ENCODE results near the gene GPC3. TPM values are rescaled to one million over a fixed set of nuclear protein-coding genes. Genes with fewer than 3 reads are reported as not detected.
"Not testable (repeated sequence)": the region's sequence is repeated elsewhere in the genome, so short reads cannot be mapped to it uniquely, and the experiment has no call there.

The GPC3 gene
- total RNA-seq, 2 donors from 2014 or later: 2.6 to 2.9 TPM

DNA sequence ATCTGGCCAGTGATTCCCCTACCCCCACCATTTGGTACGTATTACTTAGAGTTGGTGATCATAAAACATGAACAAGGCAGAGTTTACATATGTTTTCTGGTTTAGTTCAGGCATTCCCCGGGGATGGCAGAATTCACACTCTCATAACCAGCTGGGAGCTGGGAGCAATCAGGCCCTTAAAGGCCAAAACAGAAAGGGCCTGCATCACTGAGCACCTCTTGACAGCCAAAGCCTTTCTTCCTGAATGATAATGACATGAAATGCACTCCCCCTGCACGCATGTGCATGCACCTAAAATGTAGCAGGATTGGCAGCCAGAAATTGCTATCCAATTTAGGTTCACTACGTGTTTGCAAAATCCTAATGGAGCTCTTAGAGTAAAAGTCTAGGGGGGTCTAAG is 235.4 kb downstream of the GPC3 start:
- intact Hi-C loops (cut with DNase I, micrococcal nuclease): no loop called here
- DNase-seq: no peak
- ATAC-seq: no peak

DNA sequence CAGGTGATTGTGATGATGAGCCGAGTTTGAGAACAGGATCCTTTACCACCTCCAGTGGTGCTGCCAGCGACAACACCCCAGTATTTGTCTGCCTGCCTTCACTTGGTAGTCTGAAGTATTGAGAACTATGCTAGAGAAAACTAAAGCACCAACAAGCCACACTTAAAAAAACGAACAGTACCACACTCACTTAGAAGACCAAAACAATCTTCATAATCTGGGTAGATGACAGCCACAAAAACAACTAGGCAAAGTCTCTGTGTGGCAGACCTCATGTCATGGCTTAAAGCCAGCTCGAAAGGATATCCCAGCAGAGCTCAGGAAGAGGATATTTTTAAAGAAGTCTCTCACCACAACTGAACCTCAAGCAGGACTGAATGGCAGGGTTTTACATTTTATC is 236.0 kb downstream of the GPC3 start:
- no peak for DNase-seq
- ATAC-seq: no peak
- intact Hi-C loops (cut with DNase I, micrococcal nuclease): no loop called here

DNA sequence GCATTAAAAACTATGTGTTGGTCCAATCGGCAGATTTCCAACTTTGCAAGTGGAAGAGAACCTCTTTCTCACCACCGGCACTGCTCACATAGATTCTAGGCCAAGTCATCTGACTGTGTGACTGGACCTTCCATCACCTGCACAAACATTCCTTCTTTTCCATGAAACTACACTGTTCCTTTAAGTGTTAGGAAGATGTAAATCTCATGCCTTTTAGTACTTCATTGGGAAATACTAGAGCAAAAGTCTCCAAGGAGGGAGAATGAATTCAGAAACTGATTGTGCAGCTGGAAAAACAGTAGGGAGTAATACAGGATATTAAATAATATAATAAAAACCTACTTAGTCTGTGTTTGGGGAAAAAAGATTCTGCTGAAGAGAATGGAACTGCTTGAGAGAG is 238.2 kb downstream of the GPC3 start:
- DNase-seq: no peak
- ATAC-seq: no peak
- intact Hi-C loops (cut with DNase I, micrococcal nuclease): no loop called here

DNA sequence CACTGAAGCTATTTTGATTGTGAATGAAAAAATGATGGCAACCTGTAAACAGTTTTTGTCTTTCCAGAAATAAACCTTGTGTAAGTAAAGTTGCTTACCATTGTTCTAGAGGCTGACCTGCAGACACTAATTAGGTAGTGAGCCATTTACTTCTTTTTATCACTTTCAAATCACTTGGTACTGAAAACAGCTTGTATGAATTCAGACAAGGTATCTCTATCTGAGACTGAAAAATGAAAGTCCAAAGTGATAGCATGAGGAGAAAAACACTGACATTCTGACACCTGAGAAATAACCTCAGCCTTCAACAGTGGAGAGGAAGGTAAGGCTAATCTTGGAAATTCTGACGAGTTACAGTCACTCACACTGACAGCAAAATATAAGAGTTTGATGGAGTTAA is 238.8 kb downstream of the GPC3 start:
- no peak for DNase-seq
- intact Hi-C loops (cut with DNase I, micrococcal nuclease): no loop called here
- ATAC-seq: no peak

DNA sequence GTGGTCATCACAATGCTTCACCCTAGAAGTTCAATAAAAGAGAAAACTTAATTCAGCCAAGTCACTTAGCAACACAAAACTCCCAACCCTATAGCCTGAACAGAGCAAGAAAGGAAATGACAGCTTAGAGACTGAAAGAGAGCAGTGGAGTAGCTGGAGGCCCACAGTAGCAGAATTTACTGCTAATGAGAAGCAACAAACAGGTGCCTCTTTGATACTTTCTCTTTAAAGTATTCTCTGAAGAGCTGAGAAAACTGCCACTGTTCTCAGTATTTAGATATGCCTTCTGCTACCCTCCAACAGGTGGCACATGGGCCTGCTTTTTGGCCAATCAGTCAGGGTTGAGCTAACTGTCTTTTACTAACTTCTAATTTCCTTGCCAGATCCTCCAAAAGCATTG is 240.0 kb downstream of the GPC3 start:
- DNase-seq (no peak), ATAC-seq (no peak)
- intact Hi-C loops (cut with DNase I, micrococcal nuclease): no loop called here

DNA sequence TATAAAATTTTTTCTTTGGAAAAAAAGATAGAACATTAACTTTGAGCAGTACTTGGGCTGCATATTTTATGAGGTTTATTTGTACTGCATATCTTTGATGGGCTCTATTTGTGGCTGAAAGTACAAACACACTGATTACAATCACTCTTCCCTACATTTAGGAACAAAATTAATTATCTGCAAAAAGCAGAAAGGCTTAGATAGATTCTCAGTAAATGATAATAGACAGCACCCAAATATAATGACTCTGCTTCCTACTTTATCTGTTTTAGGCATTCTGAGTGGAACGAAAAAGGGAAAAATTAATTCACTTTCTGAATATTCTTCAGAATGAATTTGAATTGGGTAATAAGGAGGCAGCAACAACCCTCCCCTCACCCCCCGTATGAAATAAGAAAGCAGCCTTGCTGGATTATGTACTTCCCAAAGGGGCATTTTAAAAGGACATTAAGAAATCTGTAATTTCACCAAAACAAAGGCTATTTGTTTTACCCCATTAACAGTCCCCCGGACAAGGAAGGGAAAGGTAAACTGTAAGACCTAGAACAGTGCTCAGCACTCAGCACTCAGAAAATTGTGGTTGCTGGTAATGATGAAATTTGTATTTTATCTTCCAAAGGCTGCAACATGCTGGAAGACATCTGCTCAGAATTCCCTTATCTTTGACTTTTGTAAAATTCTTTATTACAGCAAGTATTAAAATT is 242.6 kb downstream of the GPC3 start:
- intact Hi-C loops (cut with DNase I, micrococcal nuclease): no loop called here
- no peak for ATAC-seq
- DNase-seq: no peak

DNA sequence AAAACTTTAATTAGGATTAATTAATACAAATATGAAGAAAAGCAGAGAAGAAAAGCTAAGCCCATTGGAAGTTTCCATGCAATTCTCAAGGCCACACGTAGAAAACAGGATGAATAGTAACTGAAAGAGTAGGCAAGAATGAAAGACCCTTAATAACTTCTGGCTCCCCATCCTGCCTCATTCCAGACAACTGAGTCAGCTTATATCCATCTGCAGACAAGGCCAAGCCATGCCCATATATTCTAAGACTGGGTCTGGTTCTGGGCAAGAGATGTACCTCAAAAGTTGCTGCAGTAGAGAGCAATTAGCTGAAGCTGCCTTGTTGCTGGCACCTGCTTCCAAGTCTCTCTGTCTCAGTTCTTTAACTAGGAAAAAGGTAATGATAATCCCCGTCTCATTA is 244.1 kb downstream of the GPC3 start:
- intact Hi-C loops (cut with DNase I, micrococcal nuclease): no loop called here
- DNase-seq (no peak), ATAC-seq (no peak)

DNA sequence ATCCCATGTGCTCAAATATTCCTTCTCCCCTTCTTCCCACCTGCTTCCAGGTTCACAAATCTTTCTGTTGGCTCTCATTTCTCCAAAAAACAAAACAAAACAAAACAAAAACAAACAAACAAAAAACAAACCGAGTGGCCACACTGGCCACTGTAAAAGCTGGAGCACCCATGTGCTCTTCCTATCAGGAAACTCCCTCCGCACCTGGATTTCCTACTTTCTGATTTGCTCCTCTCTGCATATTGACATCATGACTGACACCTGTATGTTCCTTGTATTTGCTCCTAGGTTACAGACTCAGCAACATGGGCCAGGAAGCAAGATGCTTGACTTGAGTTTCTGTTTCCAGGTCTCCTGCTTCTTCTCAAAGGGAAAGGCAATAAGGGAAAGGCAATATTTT is 258.8 kb downstream of the GPC3 start:
- DNase-seq (no peak), ATAC-seq (no peak)
- intact Hi-C loops (cut with DNase I, micrococcal nuclease): no loop called here

DNA sequence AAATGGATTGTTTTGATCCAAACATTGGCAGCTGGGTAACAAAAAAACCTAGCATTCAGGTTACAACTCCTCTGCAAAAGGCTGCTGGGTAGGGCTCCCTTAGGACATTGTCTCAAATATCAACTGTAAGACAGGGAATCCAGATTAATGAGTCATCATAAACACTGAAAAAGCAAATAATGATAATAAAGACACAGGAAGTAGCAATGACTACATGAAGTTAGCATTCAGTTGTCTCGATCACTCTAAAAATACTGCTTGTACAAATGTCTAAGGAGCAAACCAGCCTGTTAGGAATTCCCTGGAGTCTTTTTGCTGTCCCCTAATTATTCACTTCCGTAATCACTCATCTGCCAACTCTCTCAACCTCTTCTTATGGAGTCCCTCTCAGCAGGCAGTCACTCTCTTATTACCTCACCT is 259.2 kb downstream of the GPC3 start:
- DNase-seq (no peak), ATAC-seq (no peak)
- intact Hi-C loops (cut with DNase I, micrococcal nuclease): no loop called here

DNA sequence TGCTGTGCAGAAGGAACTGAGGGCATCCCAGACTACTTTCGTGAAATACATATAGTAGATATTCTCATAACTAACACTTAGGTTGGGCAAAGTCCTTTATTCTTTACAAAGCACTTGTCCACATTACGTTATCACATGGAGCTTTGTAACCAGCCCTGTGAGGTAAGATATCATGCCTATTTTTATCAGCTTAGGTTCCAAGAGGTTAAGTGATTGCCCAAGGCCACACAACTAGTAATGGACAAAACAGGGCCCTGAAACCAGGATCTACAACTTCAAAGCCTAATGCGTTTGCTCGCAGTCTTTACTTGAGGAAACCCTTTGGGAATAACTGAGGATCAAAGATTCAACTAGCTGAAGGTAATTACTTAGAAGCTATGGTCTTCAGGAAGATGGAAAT is 261.5 kb downstream of the GPC3 start:
- intact Hi-C loops (cut with DNase I, micrococcal nuclease): no loop called here
- ATAC-seq (no peak), DNase-seq (no peak)

DNA sequence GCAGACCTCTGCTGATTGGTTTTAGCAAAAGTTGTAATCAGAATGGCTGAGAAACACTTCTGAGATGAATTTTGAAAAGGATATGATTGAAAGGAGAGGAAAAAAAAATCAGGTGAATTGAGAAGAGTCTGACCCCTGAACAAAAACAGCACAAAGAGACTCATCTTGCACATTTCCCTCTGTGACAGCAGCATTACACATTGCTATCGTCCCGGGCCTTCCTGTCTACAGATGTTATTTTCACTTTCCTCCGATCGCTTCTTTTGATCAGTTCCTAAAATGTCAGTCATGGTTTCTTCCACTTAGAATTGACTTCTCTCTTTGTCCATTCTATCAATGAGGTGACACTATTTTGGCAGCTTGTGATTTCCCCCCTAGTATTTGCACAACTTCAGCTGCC is 262.6 kb downstream of the GPC3 start:
- intact Hi-C loops (cut with DNase I, micrococcal nuclease): no loop called here
- DNase-seq (no peak), ATAC-seq (no peak)

DNA sequence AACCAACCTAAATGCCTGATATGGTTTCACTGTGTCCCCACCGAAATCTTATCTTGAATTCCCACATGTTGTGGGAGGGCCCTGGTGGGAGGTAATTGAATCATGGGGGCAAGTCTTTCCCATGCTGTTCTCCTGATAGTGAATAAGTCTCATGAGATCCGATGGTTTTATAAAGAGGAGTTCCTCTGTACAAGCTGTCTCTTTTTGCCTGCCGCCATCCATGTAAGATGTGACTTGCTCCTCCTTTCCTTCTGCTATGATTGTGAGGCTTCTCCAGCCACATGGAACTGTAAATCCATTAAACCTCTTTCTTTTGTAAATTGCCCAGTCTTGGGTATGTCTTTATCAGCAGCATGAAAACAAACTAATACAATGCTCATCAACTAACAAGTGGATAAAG is 265.1 kb downstream of the GPC3 start:
- ATAC-seq; DNase-seq; intact Hi-C loops (cut with DNase I, micrococcal nuclease): not testable (repeated sequence)

DNA sequence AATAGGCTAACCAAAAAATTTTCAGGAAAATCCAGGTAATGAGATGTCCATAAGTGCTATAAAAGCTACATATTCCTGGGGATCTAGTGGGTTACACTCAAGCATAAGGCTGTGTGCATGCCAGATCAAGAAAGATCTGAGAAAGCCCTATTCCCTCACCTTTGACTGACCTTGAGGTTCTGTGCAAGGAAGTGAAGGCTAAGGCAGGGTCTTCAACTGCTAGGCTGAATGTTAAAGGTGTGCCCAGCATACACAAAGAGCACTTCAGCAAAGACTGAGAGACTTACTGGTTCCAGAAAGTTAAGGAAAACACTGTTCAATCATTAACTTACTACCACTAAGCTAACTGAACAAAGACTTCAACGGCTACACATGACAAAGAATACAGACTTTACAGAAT is 269.7 kb downstream of the GPC3 start:
- ATAC-seq: no peak
- intact Hi-C loops (cut with DNase I, micrococcal nuclease): no loop called here
- no peak for DNase-seq

DNA sequence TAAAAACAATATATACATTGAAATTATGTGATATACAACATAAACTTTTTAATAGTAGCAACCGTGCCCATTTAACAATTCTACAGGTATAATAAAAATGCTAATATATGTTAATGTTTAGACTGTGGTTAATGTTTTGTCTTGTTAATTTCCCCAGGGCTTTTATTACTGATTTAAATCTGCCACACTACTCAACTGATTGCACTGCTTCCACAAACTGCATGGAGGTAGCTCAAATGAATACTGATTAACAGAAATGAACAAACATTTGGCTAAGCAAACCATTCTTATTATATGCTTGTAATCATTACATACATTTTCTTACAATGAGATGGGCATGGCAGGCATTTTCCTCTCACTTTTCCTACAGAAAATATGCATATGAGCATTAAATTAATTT is 275.9 kb downstream of the GPC3 start:
- DNase-seq (no peak), ATAC-seq (no peak)
- intact Hi-C loops (cut with DNase I, micrococcal nuclease): no loop called here

DNA sequence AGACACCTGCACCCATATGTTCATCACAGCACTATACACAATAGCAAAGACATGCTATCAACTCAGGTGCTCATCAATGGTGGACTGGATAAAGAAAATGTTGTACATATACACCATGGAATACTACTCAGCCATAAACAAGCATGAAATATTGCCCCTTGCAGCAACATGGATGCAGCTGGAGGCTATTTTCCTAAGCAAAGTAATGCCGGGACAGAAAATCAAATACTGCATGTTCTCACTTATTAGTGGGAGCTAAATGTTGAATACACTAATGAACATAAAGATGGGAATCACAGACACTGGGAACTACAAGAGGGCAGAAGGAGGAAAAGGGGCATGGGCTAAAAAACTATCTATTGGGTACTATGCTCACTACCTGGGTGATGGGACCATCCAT is 278.5 kb downstream of the GPC3 start:
- ATAC-seq: no peak
- intact Hi-C loops (cut with DNase I, micrococcal nuclease): no loop called here

DNA sequence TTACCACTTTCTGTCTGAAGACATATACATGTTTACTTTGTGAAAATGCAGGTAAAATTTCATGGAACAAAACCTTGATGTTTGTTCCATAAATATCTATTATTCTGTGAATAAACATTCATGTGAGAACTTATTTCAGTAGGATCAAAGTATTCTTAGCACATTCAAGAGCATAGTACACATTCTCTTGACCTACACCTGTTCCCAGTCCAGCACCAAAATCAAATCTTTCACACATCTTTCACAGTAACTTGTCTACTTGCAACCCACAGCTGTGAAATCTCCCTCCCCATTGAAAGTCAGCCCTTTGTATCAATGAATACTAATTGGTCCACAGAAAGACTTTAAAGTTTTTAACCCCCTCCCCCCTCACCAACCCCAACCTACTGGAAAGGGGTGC is 283.2 kb downstream of the GPC3 start:
- ATAC-seq: no peak
- intact Hi-C loops (cut with DNase I, micrococcal nuclease): no loop called here
- no peak for DNase-seq

More for the DNA sequence above, 278.5 kb downstream of the GPC3 start:
- DNase-seq: no peak

DNA sequence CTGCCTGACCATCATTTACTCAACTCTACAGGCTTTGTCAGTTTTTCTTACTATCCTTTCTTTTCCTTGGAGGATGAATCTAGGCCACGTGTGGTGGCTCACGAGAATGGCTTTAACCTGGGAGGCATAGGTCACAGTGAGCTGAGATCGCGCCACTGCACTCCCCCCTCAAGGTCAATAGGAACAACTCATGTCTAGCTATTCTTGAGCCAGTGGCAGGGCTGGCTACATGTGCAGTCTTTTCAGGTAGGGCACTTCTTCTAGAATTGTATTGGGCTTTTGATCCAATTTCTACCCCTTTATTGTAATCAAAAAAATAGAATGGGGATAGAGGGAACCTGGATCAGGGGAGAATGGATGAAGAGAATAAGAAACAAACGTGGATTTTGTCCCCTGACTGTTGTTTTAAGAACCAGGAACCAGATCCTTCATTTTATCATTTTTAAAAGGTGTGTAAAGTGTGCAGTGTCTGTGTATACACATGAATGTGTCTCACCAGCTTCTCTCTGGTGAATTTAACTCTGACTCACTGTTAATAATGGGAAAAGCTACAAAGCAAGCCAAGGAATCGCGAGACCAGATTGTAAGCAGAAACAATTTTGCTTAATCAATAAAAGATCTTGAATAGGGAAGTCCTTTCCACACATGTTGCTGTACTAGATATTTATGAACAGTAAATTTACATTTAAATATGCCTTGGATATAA is 286.2 kb downstream of the GPC3 start:
- intact Hi-C loops (cut with DNase I, micrococcal nuclease): no loop called here
- no peak for ATAC-seq
- no peak for DNase-seq

DNA sequence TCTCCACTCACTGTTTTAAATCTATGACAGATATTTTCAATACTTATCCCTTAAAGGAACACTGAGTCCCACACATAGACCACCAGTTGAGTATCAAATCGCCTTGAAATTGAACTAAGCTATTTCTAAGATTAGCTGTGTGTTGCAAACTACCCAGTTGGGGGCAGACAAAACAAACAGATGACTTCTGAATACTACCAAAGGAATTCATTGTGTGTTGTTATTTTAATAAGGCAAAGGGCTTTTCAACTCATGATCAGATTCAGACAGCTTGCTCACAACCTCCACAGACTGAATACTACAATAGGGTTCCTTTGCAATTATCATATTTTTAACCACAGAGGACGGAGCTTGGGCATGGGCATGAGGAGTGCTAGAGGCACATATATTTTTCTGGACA is 287.1 kb downstream of the GPC3 start:
- intact Hi-C loops (cut with DNase I, micrococcal nuclease): no loop called here
- ATAC-seq: no peak
- no peak for DNase-seq

DNA sequence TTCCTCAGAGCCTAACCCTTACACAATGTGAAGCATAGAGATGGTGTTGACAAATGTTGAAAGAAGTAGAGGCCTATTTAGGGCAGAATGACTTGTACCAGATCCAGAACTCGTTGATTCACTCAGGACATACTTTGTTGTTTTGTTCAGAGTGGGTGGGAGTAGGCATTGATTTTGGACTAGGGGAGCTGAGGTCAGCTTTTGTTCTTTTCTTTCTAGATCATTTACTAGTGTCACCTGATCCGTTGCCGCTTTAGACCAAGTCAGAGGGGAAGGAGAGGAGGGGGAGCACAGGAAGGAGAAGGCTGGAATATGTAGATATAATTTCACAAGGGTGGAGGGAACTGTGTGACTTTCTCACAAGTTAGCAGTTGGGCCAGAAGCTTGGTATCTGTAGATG is 287.7 kb downstream of the GPC3 start:
- ATAC-seq (no peak), DNase-seq (no peak)
- intact Hi-C loops (cut with DNase I, micrococcal nuclease): no loop called here

DNA sequence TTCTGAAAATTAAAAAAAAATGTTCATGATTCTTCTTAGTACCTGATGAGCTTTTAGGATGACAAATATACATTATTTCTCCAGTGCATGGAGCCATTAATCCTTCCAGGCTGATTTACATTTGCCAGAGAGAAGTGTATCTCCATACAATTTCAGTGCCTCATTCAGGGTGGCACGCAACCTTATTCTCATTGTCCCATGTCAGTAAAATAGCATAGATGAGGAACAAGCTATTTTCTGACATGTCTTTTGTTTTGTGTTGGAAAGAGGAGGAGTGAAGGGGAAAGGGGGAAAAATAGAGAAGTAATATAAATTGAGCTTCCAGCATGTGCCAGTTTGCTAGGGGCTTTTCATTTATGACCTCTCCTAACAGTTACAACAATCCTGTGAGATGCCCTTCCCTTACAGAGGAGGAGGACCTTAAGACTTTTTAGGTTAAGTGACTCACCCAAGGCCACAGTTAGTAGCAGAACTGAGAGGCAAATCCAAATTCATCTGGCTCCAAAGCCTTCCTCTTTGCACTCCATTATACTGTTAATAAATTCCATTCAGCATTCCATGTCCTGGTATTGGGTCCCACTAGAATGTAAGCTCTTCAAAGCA is 295.3 kb downstream of the GPC3 start:
- no peak for ATAC-seq
- intact Hi-C loops (cut with DNase I, micrococcal nuclease): no loop called here
- DNase-seq: no peak

DNA sequence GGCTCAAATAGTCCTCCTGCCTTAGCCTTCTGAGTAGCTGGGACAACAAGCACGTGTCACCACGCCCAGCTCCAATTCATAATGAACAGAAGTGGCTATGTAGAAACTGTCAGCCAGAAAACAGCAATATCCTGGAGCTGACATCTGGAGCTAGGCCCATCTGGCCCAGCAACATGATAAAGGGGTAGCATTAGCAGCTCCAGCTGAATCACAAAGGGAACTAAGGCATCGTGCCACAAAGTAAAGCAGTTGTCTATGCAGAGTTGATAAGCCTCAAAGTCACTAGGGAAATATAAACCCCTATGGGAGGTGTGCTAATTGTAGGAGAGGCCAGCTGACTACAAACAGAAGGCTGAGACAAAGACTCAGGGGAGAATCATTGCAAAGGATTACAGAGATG is 299.6 kb downstream of the GPC3 start:
- intact Hi-C loops (cut with DNase I, micrococcal nuclease): no loop called here
- peak; percentile 43 for ATAC-seq
- DNase-seq: no peak
